Spleen (tissue), 11 donors: ENCODE results near the gene MPHOSPH10. TPM values are rescaled to one million over a fixed set of nuclear protein-coding genes. Genes with fewer than 3 reads are reported as not detected.

Source experiments
- DNase-seq: peaks from one replicate; pipeline ENCODE4 v3.0.0-alpha.2; 2020
- H3K27ac ChIP-seq, 8 donors: fragments of 200-600 bp; sonication (generic) in 7 of 8; 1 replicate in 4 of 8; 2 replicates in 4 of 8; pipeline versions ENCODE4 v1.5.0 to v1.8.0; 2016 to 2021; ENCODE audit warnings: inconsistent platforms in 4 of 8, mild to moderate bottlenecking in 4 of 8, moderate library complexity in 1 of 8
- H3K27me3 ChIP-seq, 7 donors: fragments of 200-600 bp; sonication (generic) in 6 of 7; replicated peaks in 1 of 7; 1 replicate in 4 of 7; 2 replicates in 3 of 7; pipeline versions ENCODE4 v1.5.0 to v1.8.0; 2016 to 2021; ENCODE audit warnings: inconsistent platforms in 3 of 7, mild to moderate bottlenecking in 1 of 7
- H3K36me3 ChIP-seq, 6 donors: fragments of 200-600 bp; sonication (generic) in 5 of 6; 1 replicate in 4 of 6; 2 replicates in 2 of 6; pipeline versions ENCODE4 v1.5.0 to v1.8.0; 2016 to 2021; ENCODE audit warnings: inconsistent platforms in 2 of 6
- H3K4me1 ChIP-seq, 6 donors: fragments of 200-600 bp; sonication (generic) in 5 of 6; 1 replicate in 3 of 6; 2 replicates in 3 of 6; pipeline versions ENCODE4 v1.5.0 to v1.8.0; 2016 to 2021; ENCODE audit warnings: inconsistent platforms in 3 of 6
- H3K4me3 ChIP-seq, 8 donors: fragments of 200-600 bp; sonication (generic) in 7 of 8; 1 replicate in 4 of 8; 2 replicates in 4 of 8; pipeline versions ENCODE4 v1.5.0 to v1.8.0; 2016 to 2021; ENCODE audit warnings: inconsistent platforms in 4 of 8, mild to moderate bottlenecking in 4 of 8, moderate library complexity in 2 of 8
- H3K9me3 ChIP-seq, 8 donors: fragments of 200-600 bp; sonication (generic) in 7 of 8; 1 replicate in 4 of 8; 2 replicates in 4 of 8; pipeline versions ENCODE4 v1.5.0 to v1.8.0; 2016 to 2021; ENCODE audit warnings: inconsistent platforms in 4 of 8
- CTCF ChIP-seq, 11 experiments: fragments of 200-600 bp in 7 of 11; fragments of 450-650 bp in 4 of 11; sonication (generic) in 4 of 11; IDR thresholded peaks in 8 of 11; conservative IDR thresholded peaks in 3 of 11; 1 replicate in 7 of 11; 2 replicates in 4 of 11; pipeline versions ENCODE4 v1.4.0 to v1.8.0; 2016 to 2021; ENCODE audit warnings: antibody characterized with exemption in 11 of 11, inconsistent platforms in 4 of 11, mild to moderate bottlenecking in 1 of 11
- POLR2A ChIP-seq, 3 donors: fragments of 450-650 bp; IDR thresholded peaks; one replicate each; pipeline ENCODE4 v1.5.1; 2017; ENCODE audit warnings: antibody characterized with exemption in 3 of 3, mild to moderate bottlenecking in 1 of 3
- POLR2AphosphoS5 ChIP-seq, 3 donors: sonication (generic); formaldehyde crosslinking; IDR thresholded peaks; one replicate each; pipeline ENCODE4 v1.5.1; 2017; ENCODE audit warnings: antibody characterized with exemption in 3 of 3
- WGBS, 5 donors: extraction: QIAGEN DNeasy Blood & Tissue Kit in 3 of 5; methylation state at CpG; one replicate each; pipeline versions ENCODE4 v1.1.5 to v1.1.7; 2013 to 2018; 5-methylcytosine and 5-hydroxymethylcytosine counted together
- intact Hi-C: fragments of 100-400 bp; cut with DNase I; formaldehyde crosslinking; loops from one replicate; pipeline ENCODE4 v1.15.0; 2023; ENCODE audit warnings: low total_unique reads
- polyA plus RNA-seq, 3 donors: library from polyadenylated mRNA; stranded (reverse); fragments of 200-250 nt; gene quantifications; one replicate each; pipeline ENCODE4 v1.2.1, GENCODE V29; 2013
- total RNA-seq, 7 donors: library from RNA; depleted of rRNA in 3 of 7; stranded (reverse); fragments of >200 nt in 3 of 7; fragmentation: NEBNext Ultra II Directional in 4 of 7; extraction: Animal tissue kit (Norgen Biotek cat#: 25700) in 4 of 7; gene quantifications; one replicate each; pipeline versions ENCODE4 v1.1.0 to v1.2.1, GENCODE V29; 2016 to 2021
- donor health status: healthy with polysubstance abuse.
- donor health status: DM: no; HTN: no; CAD: no; lungs with moderate emphysema.
- donor health status: DM: no; HTN: no; CAD: no.
- donor health status: Bipolar disorder and iron deficiency.
- donor health status: healthy.
- donor health status: DM: no; HTN: no; CAD: no.
- donor health status: DM: yes; HTN: yes; CAD: no.

Gene MPHOSPH10
- total and polyA plus RNA-seq, 10 donors, result 20.3 to 35.2 (median 24.2) TPM

- 44 to 72% (median 62%) methylated on average over 3 to 6 of the region's 6 CpGs for WGBS, 5 donors
- H3K4me1 ChIP-seq, result peaks cover 0 to 13% (median 6%) of the 10 kb centered on the region in 6 donors
- H3K9me3 ChIP-seq, result no peaks in the 10 kb centered on the region
- no peak for DNase-seq
- H3K4me3 ChIP-seq, result no peak overlapping the region
- intact Hi-C loops, result loop anchor here (5.0 kb wide), 1 partner anchor 358 kb away; no protein-coding TSS in a partner anchor
- TF ChIP-seq POLR2A (IDR thresholded peaks at IDR 0.05) (no peak), CTCF (IDR thresholded peaks at IDR 0.05 in 8 of 11, conservative IDR thresholded peaks at IDR 0.05 in 3 of 11) (no peak), POLR2AphosphoS5 (IDR thresholded peaks at IDR 0.05) (no peak)
- H3K36me3 ChIP-seq, result peaks cover 0 to 21% (median 10%) of the 10 kb centered on the region in 6 donors
- H3K27me3 ChIP-seq, result peaks cover 0 to 12% (median 0%) of the 10 kb centered on the region in 7 donors
- H3K27ac ChIP-seq, result no peak overlapping the region
Observed at GRCh38 chr2:71154798-71155197, 24.4 kb downstream of the MPHOSPH10 start.

- DNase-seq, result no peak
- 90 to 96% (median 91%) methylated on average over 4 of the region's 4 CpGs for WGBS, 5 donors
Observed at GRCh38 chr2:71155846-71156245, 25.4 kb downstream of the MPHOSPH10 start.

GRCh38 chr2:71156573-71156972 lies 26.1 kb downstream of the MPHOSPH10 start:
- Histone ChIP-seq H3K4me1 (peaks cover 0 to 13% (median 6%) of the 10 kb centered on the region in 6 donors), H3K36me3 (peaks cover 0 to 3% (median 0%) of the 10 kb centered on the region in 6 donors), H3K27ac (no peak overlapping the region), H3K4me3 (peak overlapping the region in 3 of 8 donors; percentile 9 to 33 (median 25)), H3K9me3 (no peaks in the 10 kb centered on the region), H3K27me3 (peaks cover 0 to 12% (median 0%) of the 10 kb centered on the region in 7 donors)
- 46 to 78% (median 69%) methylated on average over 1 to 6 of the region's 6 CpGs for WGBS, 5 donors
- intact Hi-C loops, result loop anchor here (5.0 kb wide), 1 partner anchor 356 kb away; no protein-coding TSS in a partner anchor
- TF ChIP-seq CTCF (IDR thresholded peaks at IDR 0.05 in 8 of 11, conservative IDR thresholded peaks at IDR 0.05 in 3 of 11) (no peak), POLR2A (IDR thresholded peaks at IDR 0.05) (no peak), POLR2AphosphoS5 (IDR thresholded peaks at IDR 0.05) (no peak)
- no peak for DNase-seq

More at GRCh38 chr2:71155846-71156245, 25.4 kb downstream of the MPHOSPH10 start:
- Histone ChIP-seq H3K4me1 (peaks cover 0 to 13% (median 6%) of the 10 kb centered on the region in 6 donors), H3K4me3 (no peak overlapping the region), H3K9me3 (no peaks in the 10 kb centered on the region), H3K27ac (no peak overlapping the region), H3K36me3 (peaks cover 0 to 10% (median under 1%) of the 10 kb centered on the region in 6 donors), H3K27me3 (peaks cover 0 to 12% (median 0%) of the 10 kb centered on the region in 7 donors)
- intact Hi-C loops, result loop anchor here (5.0 kb wide), 1 partner anchor 356 kb away; no protein-coding TSS in a partner anchor
- TF ChIP-seq POLR2AphosphoS5 (IDR thresholded peaks at IDR 0.05) (no peak), CTCF (IDR thresholded peaks at IDR 0.05 in 8 of 11, conservative IDR thresholded peaks at IDR 0.05 in 3 of 11) (no peak), POLR2A (IDR thresholded peaks at IDR 0.05) (no peak)

- Histone ChIP-seq H3K4me1 (peaks cover 0 to 13% (median 6%) of the 10 kb centered on the region in 6 donors), H3K4me3 (peak overlapping the region in 3 of 8 donors; percentile 9 to 33 (median 25)), H3K27ac (no peak overlapping the region), H3K36me3 (no peaks in the 10 kb centered on the region), H3K27me3 (peaks cover 0 to 12% (median 0%) of the 10 kb centered on the region in 7 donors), H3K9me3 (no peaks in the 10 kb centered on the region)
- TF ChIP-seq POLR2AphosphoS5 (IDR thresholded peaks at IDR 0.05) (no peak), CTCF (IDR thresholded peaks at IDR 0.05 in 8 of 11, conservative IDR thresholded peaks at IDR 0.05 in 3 of 11) (peak; percentile 8 to 76 (median 51))
- WGBS, 5 donors, result 11 to 21% (median 15%) methylated on average over 15 to 16 of the region's 16 CpGs
- DNase-seq, result peak; percentile 81
- intact Hi-C loops, result loop anchor here (5.0 kb wide), 1 partner anchor 355 kb away; no protein-coding TSS in a partner anchor
Observed at GRCh38 chr2:71157124-71157793, 26.8 kb downstream of the MPHOSPH10 start.
